Small intestine (tissue), 7 donors: Measurements from ENCODE around the gene PRMT3. TPM values are rescaled to one million over a fixed set of nuclear protein-coding genes. Genes with fewer than 3 reads are reported as not detected.

ENCODE experiments used
- DNase-seq, 2 donors: peaks; one replicate each; pipeline versions ENCODE4 v3.0.0 to v3.0.0-alpha.2; 2013
- FAIRE-seq: peaks from 2 replicates; lab custom pipeline; 2012; peaks lifted over from hg19 to GRCh38; lab: Jason Lieb, UNC
- H3K27ac ChIP-seq, 3 donors: one replicate each; pipeline ENCODE4 v1.5.1; 2013; ENCODE audit warnings: low read length in 2 of 3, mild to moderate bottlenecking in 2 of 3, control low read depth in 1 of 3, inconsistent platforms in 1 of 3, low read depth in 1 of 3, moderate library complexity in 1 of 3
- H3K27me3 ChIP-seq, 3 donors: one replicate each; pipeline ENCODE4 v1.6.1; 2013; ENCODE audit warnings: low read length in 3 of 3, inconsistent platforms in 1 of 3; ENCODE audit not compliant: control insufficient read depth in 3 of 3, insufficient read depth in 3 of 3
- H3K36me3 ChIP-seq, 3 donors: one replicate each; pipeline ENCODE4 v1.6.1; 2013; ENCODE audit warnings: low read length in 3 of 3, inconsistent platforms in 1 of 3, low read depth in 1 of 3, mild to moderate bottlenecking in 1 of 3, moderate library complexity in 1 of 3; ENCODE audit not compliant: control insufficient read depth in 3 of 3, insufficient read depth in 2 of 3
- H3K4me1 ChIP-seq, 3 donors: one replicate each; pipeline ENCODE4 v1.6.1; 2013; ENCODE audit warnings: low read length in 2 of 3, inconsistent platforms in 1 of 3, low read depth in 1 of 3, mild to moderate bottlenecking in 1 of 3, moderate library complexity in 1 of 3; ENCODE audit not compliant: control insufficient read depth in 3 of 3, insufficient read depth in 2 of 3
- H3K4me3 ChIP-seq, 3 donors: one replicate each; pipeline ENCODE4 v1.5.1; 2013; ENCODE audit warnings: low read length in 3 of 3, control low read depth in 1 of 3, inconsistent platforms in 1 of 3, low read depth in 1 of 3, mild to moderate bottlenecking in 1 of 3, moderate library complexity in 1 of 3
- H3K9me3 ChIP-seq, 2 donors: one replicate each; pipeline ENCODE4 v1.6.1; 2013; ENCODE audit warnings: low read depth in 1 of 2, low read length in 1 of 2; ENCODE audit not compliant: control insufficient read depth in 2 of 2, insufficient read depth in 1 of 2
- whole genome bisulfite sequencing, 3 donors: extraction: QIAGEN DNeasy Blood & Tissue Kit; methylation state at CpG; one replicate each; pipeline ENCODE4 v1.1.7; 2013; 5-methylcytosine and 5-hydroxymethylcytosine counted together
- polyA plus RNA-seq, 4 donors: library from polyadenylated mRNA; stranded (reverse) in 3 of 4; unstranded in 1 of 4; fragments of 200-250 nt in 3 of 4; fragments of 120-200 nt in 1 of 4; gene quantifications; one replicate each; pipeline versions ENCODE4 v1.2.1 to v1.2.3, GENCODE V29; 2013
- donor health status: healthy with polysubstance abuse.
- donor health status: control.
- donor health status: control.
- donor health status: Bipolar disorder and iron deficiency.
- donor health status: healthy.

Gene PRMT3
- polyA plus RNA-seq, 4 donors: 9.2 to 14.3 (median 10.0) TPM

DNA sequence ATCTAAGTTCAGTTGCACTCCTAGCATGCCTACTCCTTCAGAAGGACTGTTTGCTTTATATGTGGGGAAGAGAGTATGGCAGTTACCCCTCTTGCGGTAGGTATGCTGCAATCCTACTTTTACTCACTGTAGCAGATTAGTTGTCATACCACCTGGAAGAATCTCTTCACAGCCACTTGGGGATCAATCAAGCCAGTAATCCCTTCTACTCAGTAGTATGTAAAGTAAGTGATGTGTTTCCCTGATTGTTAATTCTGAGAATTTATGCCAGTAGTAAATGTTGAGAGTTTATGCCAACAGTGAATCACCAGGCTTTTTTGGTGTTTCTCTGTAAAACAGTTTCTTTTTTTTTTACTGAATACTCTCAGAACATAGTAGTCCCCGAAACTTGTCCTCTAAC lies 34.4 kb downstream of the PRMT3 start:
- no peak overlapping the region for H3K27ac ChIP-seq
- DNase-seq (no peak), FAIRE-seq (no peak)
- H3K36me3 ChIP-seq: peaks cover 0 to 11% (median 2%) of the 10 kb centered on the region in 3 donors
- no peak overlapping the region for H3K4me3 ChIP-seq
- H3K9me3 ChIP-seq: no peaks in the 10 kb centered on the region
- WGBS, 3 donors: 74 to 98% (median 93%) methylated on average over 2 of the region's 2 CpGs
- no peaks in the 10 kb centered on the region for H3K27me3 ChIP-seq
- H3K4me1 ChIP-seq: no peaks in the 10 kb centered on the region

- 94 to 95% (median 95%) methylated on average over 5 of the region's 5 CpGs for WGBS, 3 donors
- H3K4me1 ChIP-seq: no peaks in the 10 kb centered on the region
- no peak overlapping the region for H3K27ac ChIP-seq
- DNase-seq: no peak
- peaks cover 0 to 11% (median 7%) of the 10 kb centered on the region in 3 donors for H3K36me3 ChIP-seq
- no peaks in the 10 kb centered on the region for H3K9me3 ChIP-seq
- FAIRE-seq: no peak
- H3K27me3 ChIP-seq: no peaks in the 10 kb centered on the region
- no peak overlapping the region for H3K4me3 ChIP-seq
Measured at GRCh38 chr11:20429216-20429615, 41.7 kb downstream of the PRMT3 start.

DNA sequence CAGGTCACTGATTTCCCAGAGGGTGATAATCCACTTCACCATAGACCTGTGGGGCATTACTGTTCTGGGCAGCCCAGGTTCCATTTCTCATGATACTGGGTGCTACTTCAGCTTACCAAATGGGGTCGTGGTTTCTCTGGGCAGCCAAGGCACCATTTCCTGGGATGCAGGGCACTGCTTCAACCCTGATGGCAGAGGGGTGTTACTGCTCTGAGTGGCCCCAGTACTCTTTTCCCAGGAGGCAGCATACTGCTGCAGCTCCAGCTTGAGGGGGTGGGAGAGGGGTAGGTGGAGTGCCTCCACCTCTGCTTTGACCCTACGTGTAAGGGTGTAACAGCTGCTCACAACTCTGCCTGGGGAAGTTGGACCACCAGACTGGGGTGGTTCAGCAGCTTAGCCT lies 51.1 kb downstream of the PRMT3 start:
- Histone ChIP-seq H3K27me3 (no peaks in the 10 kb centered on the region), H3K36me3 (peaks cover 0 to 21% (median 0%) of the 10 kb centered on the region in 3 donors), H3K9me3 (no peaks in the 10 kb centered on the region), H3K4me1 (no peaks in the 10 kb centered on the region), H3K27ac (no peak overlapping the region), H3K4me3 (no peak overlapping the region)
- no peak for DNase-seq
- no peak for FAIRE-seq
- WGBS, 3 donors: 93 to 97% (median 96%) methylated on average over 2 of the region's 2 CpGs

- FAIRE-seq (no peak), DNase-seq (no peak)
- 81 to 87% (median 81%) methylated on average over 3 of the region's 3 CpGs for WGBS, 3 donors
- Histone ChIP-seq H3K27me3 (no peaks in the 10 kb centered on the region), H3K9me3 (no peaks in the 10 kb centered on the region), H3K4me3 (no peak overlapping the region), H3K4me1 (no peaks in the 10 kb centered on the region), H3K27ac (no peak overlapping the region), H3K36me3 (peaks cover 0 to 9% (median 3%) of the 10 kb centered on the region in 3 donors)
Measured at GRCh38 chr11:20443596-20443995, 56.1 kb downstream of the PRMT3 start.

- no peak overlapping the region for H3K4me3 ChIP-seq
- no peaks in the 10 kb centered on the region for H3K9me3 ChIP-seq
- WGBS, 3 donors: 94 to 100% (median 100%) methylated on average over 1 of the region's 1 CpG
- H3K36me3 ChIP-seq: peaks cover 0 to 3% (median 3%) of the 10 kb centered on the region in 3 donors
- no peaks in the 10 kb centered on the region for H3K27me3 ChIP-seq
- H3K27ac ChIP-seq: no peak overlapping the region
- FAIRE-seq (no peak), DNase-seq (no peak)
- no peaks in the 10 kb centered on the region for H3K4me1 ChIP-seq
Measured at GRCh38 chr11:20444535-20444934, 57.0 kb downstream of the PRMT3 start.

DNA sequence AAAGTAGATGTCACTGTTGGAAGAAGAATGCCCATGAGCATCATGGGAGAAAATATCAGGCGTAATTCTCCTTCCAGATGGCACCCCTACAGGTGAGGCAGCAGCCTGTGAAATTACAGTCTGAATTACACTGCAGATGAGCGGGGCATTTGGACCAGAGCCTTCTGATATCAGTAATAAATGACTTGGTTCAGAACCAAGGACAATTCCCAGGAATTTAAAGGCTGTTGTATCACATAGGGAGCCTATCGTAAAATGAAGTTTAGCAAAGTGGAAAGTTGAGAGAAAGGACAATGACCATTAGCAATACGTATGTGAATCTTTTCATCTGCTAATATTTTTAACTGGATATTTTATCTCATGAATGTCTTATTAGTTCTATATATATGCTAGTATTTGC lies 61.3 kb downstream of the PRMT3 start:
- Histone ChIP-seq H3K4me3 (no peak overlapping the region), H3K36me3 (peaks cover 0 to 4% (median 3%) of the 10 kb centered on the region in 3 donors), H3K27ac (no peak overlapping the region), H3K27me3 (no peaks in the 10 kb centered on the region), H3K9me3 (no peaks in the 10 kb centered on the region), H3K4me1 (no peaks in the 10 kb centered on the region)
- WGBS, 3 donors: 58 to 86% (median 75%) methylated on average over 4 of the region's 4 CpGs
- DNase-seq: no peak
- no peak for FAIRE-seq

- Histone ChIP-seq H3K27ac (no peak overlapping the region), H3K36me3 (peaks cover 0 to 4% (median 3%) of the 10 kb centered on the region in 3 donors), H3K9me3 (no peaks in the 10 kb centered on the region), H3K4me3 (no peak overlapping the region), H3K4me1 (no peaks in the 10 kb centered on the region), H3K27me3 (no peaks in the 10 kb centered on the region)
- WGBS, 3 donors: 72 to 96% (median 86%) methylated on average over 2 of the region's 2 CpGs
- DNase-seq (no peak), FAIRE-seq (no peak)
Measured at GRCh38 chr11:20450829-20451228, 63.3 kb downstream of the PRMT3 start.

GRCh38 chr11:20451568-20451967 lies 64.1 kb downstream of the PRMT3 start:
- no peak for FAIRE-seq

GRCh38 chr11:20452585-20452984 lies 65.1 kb downstream of the PRMT3 start:
- Histone ChIP-seq H3K9me3 (no peaks in the 10 kb centered on the region), H3K27me3 (no peaks in the 10 kb centered on the region), H3K36me3 (peaks cover 0 to 4% (median 0%) of the 10 kb centered on the region in 3 donors), H3K27ac (no peak overlapping the region), H3K4me1 (no peaks in the 10 kb centered on the region), H3K4me3 (no peak overlapping the region)
- DNase-seq: no peak
- FAIRE-seq: no peak
- 77 to 92% (median 92%) methylated on average over 2 of the region's 2 CpGs for WGBS, 3 donors

More at GRCh38 chr11:20451568-20451967, 64.1 kb downstream of the PRMT3 start:
- DNase-seq: no peak
- Histone ChIP-seq H3K9me3 (no peaks in the 10 kb centered on the region), H3K4me3 (no peak overlapping the region), H3K27ac (no peak overlapping the region), H3K4me1 (no peaks in the 10 kb centered on the region), H3K27me3 (no peaks in the 10 kb centered on the region), H3K36me3 (peaks cover 0 to 4% (median 3%) of the 10 kb centered on the region in 3 donors)
- WGBS, 3 donors: 69 to 83% (median 81%) methylated on average over 2 of the region's 2 CpGs
